Endodermal cell (in vitro differentiated cells): ENCODE data around the gene UNK. TPM values are rescaled to one million over a fixed set of nuclear protein-coding genes. Genes with fewer than 3 reads are reported as not detected.
A peak's percentile ranks its signal among the peaks of the same experiment; 100 is the strongest.

ENCODE experiments used
- DNase-seq: peaks from one replicate; pipeline ENCODE4 v3.0.0-alpha.2; 2017
- H3K27ac ChIP-seq: 2 replicates; pipeline ENCODE4 v1.5.1; 2013; ENCODE audit warnings: mild to moderate bottlenecking, low read depth, low read length, moderate library complexity
- H3K27me3 ChIP-seq: 2 replicates; pipeline ENCODE4 v1.6.1; 2013; ENCODE audit warnings: mild to moderate bottlenecking, low read length, moderate library complexity; ENCODE audit not compliant: insufficient read depth, control insufficient read depth, poor library complexity, severe bottlenecking
- H3K36me3 ChIP-seq: 2 replicates; pipeline ENCODE4 v1.7.0; 2013; ENCODE audit warnings: mild to moderate bottlenecking, low read length, moderate library complexity; ENCODE audit not compliant: control insufficient read depth, insufficient read depth
- H3K4me1 ChIP-seq: one replicate; pipeline ENCODE4 v1.7.0; 2013; ENCODE audit warnings: low read length; ENCODE audit not compliant: control insufficient read depth, insufficient read depth
- H3K4me3 ChIP-seq: 2 replicates; pipeline ENCODE4 v1.5.1; 2013; ENCODE audit warnings: mild to moderate bottlenecking, low read length, moderate library complexity
- H3K9ac ChIP-seq: 2 replicates; pipeline ENCODE4 v1.6.1; 2013; ENCODE audit warnings: mild to moderate bottlenecking, low read length, moderate library complexity; ENCODE audit not compliant: poor library complexity, severe bottlenecking; ENCODE audit errors: extremely low read depth
- H3K9me3 ChIP-seq: 2 replicates; pipeline ENCODE4 v1.6.1; 2013; ENCODE audit warnings: mild to moderate bottlenecking, low read length, moderate library complexity; ENCODE audit not compliant: control insufficient read depth
- H3K27ac Mint-ChIP-seq: 2 replicates; pipeline ENCODE4 v1.8.0; 2020; ENCODE audit warnings: mixed read lengths
- H3K27me3 Mint-ChIP-seq: 2 replicates; pipeline ENCODE4 v1.8.0; 2021; ENCODE audit warnings: mild to moderate bottlenecking, mixed read lengths; ENCODE audit not compliant: insufficient read depth
- H3K36me3 Mint-ChIP-seq: 2 replicates; pipeline ENCODE4 v1.8.0; 2020; ENCODE audit warnings: low read depth, mixed read lengths
- H3K4me1 Mint-ChIP-seq: 2 replicates; pipeline ENCODE4 v1.8.0; 2020; ENCODE audit warnings: mixed read lengths
- H3K4me3 Mint-ChIP-seq: 2 replicates; pipeline ENCODE4 v1.8.0; 2020; ENCODE audit warnings: mild to moderate bottlenecking, moderate library complexity, mixed read lengths
- H3K9me3 Mint-ChIP-seq: 2 replicates; pipeline ENCODE4 v1.8.0; 2020; ENCODE audit warnings: mild to moderate bottlenecking, mixed read lengths
- WGBS, 2 experiments: methylation state at CpG; one replicate each; pipeline versions ENCODE4 v1.1.5 to v1.1.7; 2013; ENCODE audit warnings: missing lambda C conversion rate in 2 of 2, mixed read lengths in 1 of 2; ENCODE audit not compliant: insufficient coverage in 1 of 2, insufficient read length in 1 of 2; 5-methylcytosine and 5-hydroxymethylcytosine counted together
- total RNA-seq, 2 donors: library from RNA; stranded (reverse); fragmentation: NEBNext Ultra II Directional in 1 of 2; extraction: Animal tissue kit (Norgen Biotek cat#: 25700) in 1 of 2; gene quantifications; 2 replicates in 1 of 2; 3 replicates in 1 of 2; pipeline ENCODE4 v1.2.1, GENCODE V29; 2021
- TF ChIP-seq, protein P1 (sequence below): fragments of 200-600 bp; sonication (generic); conservative IDR thresholded peaks from 2 replicates; pipeline ENCODE4 v1.5.0; 2021; ENCODE audit warnings: antibody characterized with exemption, mild to moderate bottlenecking

UNK gene
- total RNA-seq, 2 donors from 2014 or later = 38.0 to 39.0 TPM

DNA sequence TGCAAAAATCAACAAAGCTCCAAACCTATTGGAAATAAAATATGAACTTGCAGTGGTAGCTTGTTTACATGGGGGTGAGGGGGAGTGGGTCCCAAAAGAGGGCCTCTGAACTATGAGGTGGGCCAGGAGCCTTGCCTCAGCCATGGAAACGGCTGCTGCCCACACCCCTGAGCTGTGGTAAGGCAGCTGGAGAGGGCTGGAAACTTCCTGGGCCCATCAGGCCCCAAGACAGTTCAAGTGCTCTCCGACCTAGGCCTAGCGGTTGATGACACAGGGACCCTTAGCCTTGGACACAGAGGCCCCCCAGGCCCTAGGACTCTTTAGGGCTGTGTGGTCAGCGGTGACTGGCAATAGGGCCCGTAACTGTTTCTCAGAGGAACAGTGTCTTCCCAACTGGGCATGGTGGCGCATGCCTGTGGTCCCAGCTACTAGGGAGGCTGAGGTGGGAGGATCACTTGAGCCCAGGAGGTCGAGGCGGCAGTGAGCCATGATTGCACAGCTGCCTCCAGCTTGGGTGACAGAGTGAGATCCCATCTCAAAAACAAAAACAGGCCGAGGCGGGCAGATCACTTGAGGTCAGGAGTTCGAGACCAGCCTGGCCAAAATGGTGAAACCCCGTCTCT, 41.3 kb downstream of the UNK start:
- no peak overlapping the region for H3K27ac ChIP-seq

DNA sequence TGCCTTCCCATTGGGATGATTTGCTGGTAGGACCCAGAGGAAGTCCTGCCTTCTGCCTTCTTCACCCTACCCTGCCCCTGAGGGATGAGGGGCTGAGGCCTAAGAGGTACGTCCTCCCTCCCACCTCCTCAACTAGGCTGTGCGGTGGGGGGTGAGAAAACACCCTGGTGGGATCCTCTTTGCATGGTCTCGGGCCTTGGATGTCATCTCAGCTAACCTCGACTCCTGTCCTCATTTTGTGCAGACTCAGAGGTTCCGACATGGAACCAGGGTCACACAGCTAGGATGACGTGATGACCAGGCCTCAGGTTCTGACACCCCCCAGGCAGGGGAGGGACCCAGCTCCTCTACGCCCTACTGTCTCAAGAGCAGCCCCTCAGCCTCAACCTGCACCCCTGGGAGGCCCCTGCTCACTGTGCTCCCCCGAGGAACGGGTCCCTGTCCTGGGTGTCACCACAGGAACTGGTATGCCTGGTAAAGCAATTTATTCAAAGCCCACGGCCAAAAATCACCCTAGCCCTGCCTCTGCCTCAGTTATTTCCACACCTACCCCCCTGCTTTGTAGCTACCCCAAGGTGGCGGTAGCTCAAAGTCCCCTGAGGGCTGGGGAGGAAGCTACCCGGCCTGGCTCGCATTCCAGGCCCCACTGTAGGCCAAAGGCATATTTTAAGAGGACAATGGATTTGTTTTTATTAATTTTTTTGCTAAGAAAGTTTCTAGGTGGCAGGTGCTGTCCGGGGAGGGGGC, 42.1 kb downstream of the UNK start:
- 93 to 100% methylated on average over 6 to 14 of the region's 14 CpGs for WGBS, 2 experiments
- H3K27me3 Mint-ChIP-seq = no peaks in the 10 kb centered on the region
- Histone ChIP-seq H3K27ac (peak overlapping the region; percentile 66), H3K4me1 (no peaks in the 10 kb centered on the region), H3K4me3 (no peak overlapping the region), H3K36me3 (peaks cover 21% of the 10 kb centered on the region), H3K9me3 (no peaks in the 10 kb centered on the region), H3K9ac (no peak overlapping the region), H3K27me3 (no peaks in the 10 kb centered on the region)
- TF ChIP-seq, protein P1, sequence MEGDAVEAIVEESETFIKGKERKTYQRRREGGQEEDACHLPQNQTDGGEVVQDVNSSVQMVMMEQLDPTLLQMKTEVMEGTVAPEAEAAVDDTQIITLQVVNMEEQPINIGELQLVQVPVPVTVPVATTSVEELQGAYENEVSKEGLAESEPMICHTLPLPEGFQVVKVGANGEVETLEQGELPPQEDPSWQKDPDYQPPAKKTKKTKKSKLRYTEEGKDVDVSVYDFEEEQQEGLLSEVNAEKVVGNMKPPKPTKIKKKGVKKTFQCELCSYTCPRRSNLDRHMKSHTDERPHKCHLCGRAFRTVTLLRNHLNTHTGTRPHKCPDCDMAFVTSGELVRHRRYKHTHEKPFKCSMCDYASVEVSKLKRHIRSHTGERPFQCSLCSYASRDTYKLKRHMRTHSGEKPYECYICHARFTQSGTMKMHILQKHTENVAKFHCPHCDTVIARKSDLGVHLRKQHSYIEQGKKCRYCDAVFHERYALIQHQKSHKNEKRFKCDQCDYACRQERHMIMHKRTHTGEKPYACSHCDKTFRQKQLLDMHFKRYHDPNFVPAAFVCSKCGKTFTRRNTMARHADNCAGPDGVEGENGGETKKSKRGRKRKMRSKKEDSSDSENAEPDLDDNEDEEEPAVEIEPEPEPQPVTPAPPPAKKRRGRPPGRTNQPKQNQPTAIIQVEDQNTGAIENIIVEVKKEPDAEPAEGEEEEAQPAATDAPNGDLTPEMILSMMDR = no peak
- DNase-seq = no peak
- H3K4me3 Mint-ChIP-seq = no peak overlapping the region
- H3K36me3 Mint-ChIP-seq = peaks cover 11% of the 10 kb centered on the region
- peak overlapping the region; percentile 66 for H3K27ac Mint-ChIP-seq
- H3K9me3 Mint-ChIP-seq = no peaks in the 10 kb centered on the region
- peaks cover 5% of the 10 kb centered on the region for H3K4me1 Mint-ChIP-seq

More for the DNA sequence above, 41.3 kb downstream of the UNK start:
- H3K9ac ChIP-seq = no peak overlapping the region
- 91 to 96% methylated on average over 9 to 12 of the region's 12 CpGs for WGBS, 2 experiments
- no peaks in the 10 kb centered on the region for H3K4me1 ChIP-seq
- Mint-ChIP-seq H3K27ac (no peak overlapping the region), H3K9me3 (no peaks in the 10 kb centered on the region), H3K27me3 (no peaks in the 10 kb centered on the region), H3K4me1 (peaks cover 5% of the 10 kb centered on the region), H3K36me3 (peaks cover 17% of the 10 kb centered on the region), H3K4me3 (no peak overlapping the region)
- H3K4me3 ChIP-seq = no peak overlapping the region
- no peak for DNase-seq
- peaks cover 30% of the 10 kb centered on the region for H3K36me3 ChIP-seq
- H3K27me3 ChIP-seq = no peaks in the 10 kb centered on the region
- TF ChIP-seq, protein P1 = no peak
- H3K9me3 ChIP-seq = no peaks in the 10 kb centered on the region

DNA sequence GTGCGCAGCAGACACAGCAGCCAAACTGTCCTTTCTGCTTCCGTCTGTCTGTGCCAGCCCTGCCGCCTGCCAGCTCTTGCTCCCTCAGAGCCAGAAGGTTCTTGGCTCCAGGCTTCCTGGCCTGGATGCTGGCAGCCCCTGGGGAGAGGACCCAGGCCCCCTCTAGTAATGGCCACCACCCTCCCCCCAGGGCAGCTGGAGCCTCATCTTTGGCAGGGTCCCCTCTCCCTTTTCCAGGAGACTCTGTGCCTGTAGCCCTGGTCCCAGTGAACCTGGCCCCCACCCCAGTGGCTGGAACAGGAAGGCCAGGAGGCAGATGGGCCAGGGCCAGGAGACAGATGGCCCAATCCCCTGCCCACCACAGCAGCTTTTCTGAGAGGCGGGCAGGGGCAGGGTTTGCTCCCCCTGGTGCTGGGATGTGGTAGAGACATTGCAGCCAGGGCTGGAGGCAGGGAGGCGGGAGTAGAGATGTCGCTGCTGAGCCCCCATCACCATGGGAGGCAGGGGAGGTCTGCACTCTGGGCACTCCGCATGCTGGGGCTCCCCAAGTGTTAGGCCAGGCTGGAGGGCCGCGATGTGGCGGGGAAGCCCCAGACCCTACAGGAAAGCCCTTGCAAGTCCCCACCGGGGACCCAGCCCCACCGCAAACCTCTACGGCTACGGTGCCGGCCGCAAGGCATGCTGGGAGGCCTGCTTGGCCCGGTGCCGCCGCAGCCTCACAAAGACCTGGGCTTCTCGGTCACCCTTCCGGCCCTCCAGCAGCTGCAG, 42.9 kb downstream of the UNK start:
- H3K36me3 ChIP-seq = peaks cover 15% of the 10 kb centered on the region
- Mint-ChIP-seq H3K4me1 (peaks cover 9% of the 10 kb centered on the region), H3K4me3 (peak overlapping the region; percentile 42), H3K27me3 (no peaks in the 10 kb centered on the region), H3K36me3 (peaks cover 5% of the 10 kb centered on the region), H3K27ac (peak overlapping the region; percentile 90), H3K9me3 (no peaks in the 10 kb centered on the region)
- H3K9me3 ChIP-seq = no peaks in the 10 kb centered on the region
- H3K27ac ChIP-seq = peak overlapping the region; percentile 66
- H3K9ac ChIP-seq = no peak overlapping the region
- H3K27me3 ChIP-seq = no peaks in the 10 kb centered on the region
- no peaks in the 10 kb centered on the region for H3K4me1 ChIP-seq
- TF ChIP-seq, protein P1 = peak; percentile 90
- H3K4me3 ChIP-seq = no peak overlapping the region
- WGBS, 2 experiments = 57 to 65% methylated on average over 11 to 21 of the region's 21 CpGs
- DNase-seq = peak; percentile 98
